Astrocyte of the spinal cord (primary cell): ENCODE data around the gene RETN.
"Not testable (repeated sequence)": the region's sequence is repeated elsewhere in the genome, so short reads cannot be mapped to it uniquely, and the experiment has no call there.

Source experiments
- DNase-seq: peaks from one replicate; pipeline ENCODE4 v3.0.0; 2011; ENCODE audit warnings: low read depth, low spot score
- H3K4me3 ChIP-seq: 2 replicates; pipeline ENCODE4 v1.5.1; 2011; ENCODE audit warnings: low read depth, mild to moderate bottlenecking, low read length, moderate library complexity
- CTCF ChIP-seq: IDR thresholded peaks from 2 replicates; pipeline ENCODE4 v1.5.1; 2012; ENCODE audit warnings: low read depth, mild to moderate bottlenecking, low read length, inconsistent platforms
- in situ Hi-C: cut with HindIII; loops from 2 replicates; pipeline ENCODE4 v1.10.0; 2017; ENCODE audit warnings: low sequenced_read_pairs

Gene RETN

GRCh38 chr19:7643031-7643415 lies 25.8 kb upstream of the RETN start:
- DNase-seq = no peak
- H3K4me3 ChIP-seq = no peak overlapping the region
- no peak for TF ChIP-seq CTCF
- in situ Hi-C loops = no loop called here

- DNase-seq, H3K4me3 ChIP-seq, in situ Hi-C loops: not testable (repeated sequence)
Observed at GRCh38 chr19:7643629-7644549, 25.0 kb upstream of the RETN start.

- H3K4me3 ChIP-seq = no peak overlapping the region
- DNase-seq = no peak
- in situ Hi-C loops = no loop called here
- TF ChIP-seq CTCF = no peak
Observed at GRCh38 chr19:7644550-7644877, 24.3 kb upstream of the RETN start.

GRCh38 chr19:7645163-7645562 lies 23.7 kb upstream of the RETN start:
- H3K4me3 ChIP-seq = no peak overlapping the region
- no peak for TF ChIP-seq CTCF
- in situ Hi-C loops = no loop called here
- DNase-seq = no peak

GRCh38 chr19:7645656-7646425 lies 23.0 kb upstream of the RETN start:
- in situ Hi-C loops = no loop called here
- no peak for TF ChIP-seq CTCF
- no peak overlapping the region for H3K4me3 ChIP-seq
- no peak for DNase-seq

- in situ Hi-C loops = no loop called here
- no peak overlapping the region for H3K4me3 ChIP-seq
- TF ChIP-seq CTCF = no peak
- DNase-seq = no peak
Observed at GRCh38 chr19:7646426-7646700, 22.5 kb upstream of the RETN start.

GRCh38 chr19:7647156-7647555 lies 21.7 kb upstream of the RETN start:
- H3K4me3 ChIP-seq = no peak overlapping the region
- TF ChIP-seq CTCF = no peak
- in situ Hi-C loops = no loop called here
- no peak for DNase-seq
